Smooth muscle cell (in vitro differentiated cells): ENCODE data around the gene MAGI2. TPM values are rescaled to one million over a fixed set of nuclear protein-coding genes. Genes with fewer than 3 reads are reported as not detected.

Source experiments
- DNase-seq: peaks from one replicate; lab custom pipeline; 2025; ENCODE audit not compliant: unreplicated experiment; lab: John Stamatoyannopoulos, UW
- H2AFZ ChIP-seq: fragments of 200-600 bp; sonication (generic); 2 replicates; pipeline ENCODE4 v1.6.0; 2016; ENCODE audit warnings: antibody characterized with exemption, low read depth, mild to moderate bottlenecking
- H3F3A ChIP-seq: fragments of 200-600 bp; sonication (generic); 2 replicates; pipeline ENCODE4 v1.6.0; 2017; ENCODE audit warnings: antibody characterized with exemption, low read depth
- H3K27ac ChIP-seq: fragments of 200-600 bp; sonication (generic); 2 replicates; pipeline ENCODE4 v1.5.1; 2016; ENCODE audit warnings: low read depth, mild to moderate bottlenecking
- H3K27me3 ChIP-seq: fragments of 200-600 bp; sonication (generic); 2 replicates; pipeline ENCODE4 v1.6.1; 2016; ENCODE audit warnings: low read depth, mild to moderate bottlenecking
- H3K36me3 ChIP-seq: fragments of 200-600 bp; sonication (generic); 2 replicates; pipeline ENCODE4 v1.5.1; 2016; ENCODE audit warnings: low read depth
- H3K4me1 ChIP-seq: fragments of 200-600 bp; sonication (generic); 2 replicates; pipeline ENCODE4 v1.5.1; 2016; ENCODE audit warnings: low read depth
- H3K4me2 ChIP-seq: fragments of 200-600 bp; sonication (generic); 2 replicates; pipeline ENCODE4 v1.6.0; 2016; ENCODE audit warnings: mild to moderate bottlenecking
- H3K4me3 ChIP-seq: fragments of 200-600 bp; sonication (generic); 2 replicates; pipeline ENCODE4 v1.5.1; 2016; ENCODE audit warnings: mild to moderate bottlenecking
- H3K79me2 ChIP-seq: fragments of 200-600 bp; sonication (generic); 2 replicates; pipeline ENCODE4 v1.6.0; 2016; ENCODE audit warnings: low read depth, mild to moderate bottlenecking
- H3K9ac ChIP-seq: fragments of 200-600 bp; sonication (generic); 2 replicates; pipeline ENCODE4 v1.6.0; 2016; ENCODE audit warnings: low read depth
- H3K9me3 ChIP-seq: fragments of 200-600 bp; sonication (generic); replicated peaks from 2 replicates; pipeline ENCODE4 v1.5.1; 2016; ENCODE audit warnings: low read depth
- H4K20me1 ChIP-seq: fragments of 200-600 bp; sonication (generic); 2 replicates; pipeline ENCODE4 v1.6.0; 2016; ENCODE audit warnings: low read depth
- WGBS: methylation state at CpG from one replicate; pipeline ENCODE4 v1.1.7; 2016; ENCODE audit warnings: low lambda C conversion rate; 5-methylcytosine and 5-hydroxymethylcytosine counted together
- polyA plus RNA-seq: library from polyadenylated mRNA; unstranded; fragments of >200 nt; fragmentation: Nextera tagmentation; extraction: Ambion mirVana; gene quantifications from 2 replicates; pipeline ENCODE4 v1.2.1, GENCODE V29; 2016
- total RNA-seq: library from RNA; depleted of rRNA; stranded (reverse); fragments of >200 nt; gene quantifications from 2 replicates; pipeline ENCODE4 v1.2.3, GENCODE V29; 2014
- TF ChIP-seq, protein P1 (sequence below): fragments of 200-600 bp; sonication (generic); IDR thresholded peaks from 2 replicates; pipeline ENCODE4 v1.5.1; 2017; ENCODE audit warnings: borderline replicate concordance, mild to moderate bottlenecking, antibody characterized with exemption; ENCODE audit not compliant: insufficient read depth, poor library complexity, severe bottlenecking

Gene MAGI2
- total and polyA plus RNA-seq, 2 experiments from 2014 or later = 3.4 to 10.7 TPM

DNA sequence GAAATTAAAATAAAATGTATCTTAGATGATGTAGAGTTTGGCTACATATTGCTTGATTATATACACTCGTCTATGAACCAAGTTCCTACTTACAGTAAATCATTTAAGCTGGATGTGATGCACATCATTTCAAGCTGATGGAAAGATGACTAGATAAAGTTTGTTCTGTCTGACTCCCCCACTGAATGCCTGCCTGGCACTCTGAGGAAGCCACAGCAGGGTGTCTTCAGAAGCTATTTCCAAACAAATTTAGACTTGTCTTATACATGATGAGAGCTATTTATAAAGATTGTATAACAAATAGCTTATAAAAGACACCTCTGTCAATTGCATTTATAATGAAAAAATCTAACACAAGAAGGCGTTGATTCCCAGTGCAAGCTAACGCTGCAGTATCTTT, 741.4 kb downstream of the MAGI2 start:
- Histone ChIP-seq H3K9me3 (no peaks in the 10 kb centered on the region), H3K36me3 (no peaks in the 10 kb centered on the region), H3K4me3 (no peak overlapping the region), H3K27ac (no peak overlapping the region), H3K9ac (no peak overlapping the region), H3K4me1 (no peaks in the 10 kb centered on the region), H3K79me2 (no peaks in the 10 kb centered on the region), H4K20me1 (no peaks in the 10 kb centered on the region), H3K27me3 (no peaks in the 10 kb centered on the region), H3F3A (no peaks in the 10 kb centered on the region), H2AFZ (no peak overlapping the region), H3K4me2 (no peak overlapping the region)
- TF ChIP-seq, protein P1, sequence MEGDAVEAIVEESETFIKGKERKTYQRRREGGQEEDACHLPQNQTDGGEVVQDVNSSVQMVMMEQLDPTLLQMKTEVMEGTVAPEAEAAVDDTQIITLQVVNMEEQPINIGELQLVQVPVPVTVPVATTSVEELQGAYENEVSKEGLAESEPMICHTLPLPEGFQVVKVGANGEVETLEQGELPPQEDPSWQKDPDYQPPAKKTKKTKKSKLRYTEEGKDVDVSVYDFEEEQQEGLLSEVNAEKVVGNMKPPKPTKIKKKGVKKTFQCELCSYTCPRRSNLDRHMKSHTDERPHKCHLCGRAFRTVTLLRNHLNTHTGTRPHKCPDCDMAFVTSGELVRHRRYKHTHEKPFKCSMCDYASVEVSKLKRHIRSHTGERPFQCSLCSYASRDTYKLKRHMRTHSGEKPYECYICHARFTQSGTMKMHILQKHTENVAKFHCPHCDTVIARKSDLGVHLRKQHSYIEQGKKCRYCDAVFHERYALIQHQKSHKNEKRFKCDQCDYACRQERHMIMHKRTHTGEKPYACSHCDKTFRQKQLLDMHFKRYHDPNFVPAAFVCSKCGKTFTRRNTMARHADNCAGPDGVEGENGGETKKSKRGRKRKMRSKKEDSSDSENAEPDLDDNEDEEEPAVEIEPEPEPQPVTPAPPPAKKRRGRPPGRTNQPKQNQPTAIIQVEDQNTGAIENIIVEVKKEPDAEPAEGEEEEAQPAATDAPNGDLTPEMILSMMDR = no peak
- no peak for DNase-seq
- WGBS = 93% methylated on average over 3 of the region's 3 CpGs

DNA sequence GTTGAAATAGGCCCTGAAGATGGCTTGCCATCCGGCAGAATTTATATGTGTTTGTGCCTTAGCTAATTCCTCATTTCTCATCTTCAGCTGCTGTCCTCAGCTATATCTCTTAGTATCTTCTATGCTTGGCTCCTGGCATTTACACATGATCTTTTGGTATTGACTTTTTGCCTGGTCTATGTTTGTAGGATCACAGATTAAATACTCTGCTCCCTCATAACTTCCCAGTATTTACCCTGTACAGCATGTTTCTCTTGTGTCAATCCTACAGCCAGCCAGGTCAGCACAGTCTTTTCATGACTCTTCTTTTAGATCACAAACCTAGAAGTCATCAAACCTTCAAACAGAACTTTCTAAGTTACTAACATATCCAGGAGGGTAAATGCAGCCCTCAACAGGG, 743.8 kb downstream of the MAGI2 start:
- Histone ChIP-seq H3K36me3 (no peaks in the 10 kb centered on the region), H3K27me3 (no peaks in the 10 kb centered on the region), H3K9ac (no peak overlapping the region), H3F3A (no peaks in the 10 kb centered on the region), H3K4me1 (no peaks in the 10 kb centered on the region), H2AFZ (no peak overlapping the region), H3K4me2 (no peak overlapping the region), H4K20me1 (no peaks in the 10 kb centered on the region), H3K79me2 (no peaks in the 10 kb centered on the region), H3K27ac (no peak overlapping the region), H3K4me3 (no peak overlapping the region), H3K9me3 (no peaks in the 10 kb centered on the region)
- TF ChIP-seq, protein P1 = no peak
- no peak for DNase-seq
- 100% methylated on average over 1 of the region's 1 CpG for WGBS

DNA sequence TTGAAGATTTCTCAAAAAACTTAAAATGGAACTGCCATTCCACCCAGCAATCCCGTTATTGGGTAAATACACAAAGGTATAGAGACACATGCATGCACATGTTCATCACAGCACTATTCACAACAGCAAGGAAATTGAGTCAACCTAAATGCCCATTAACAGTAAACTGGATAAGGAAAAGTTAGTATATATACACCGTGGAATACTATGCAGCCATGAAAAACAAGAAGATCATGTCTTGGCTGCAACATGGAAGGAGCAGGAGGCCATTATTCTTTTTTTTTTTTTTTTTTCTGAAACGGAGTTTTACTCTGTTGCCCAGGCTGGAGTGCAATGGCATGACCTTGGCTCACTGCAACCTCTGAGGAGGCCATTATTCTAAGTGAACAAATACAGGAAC, 749.0 kb downstream of the MAGI2 start:
- Histone ChIP-seq H3K4me1 (no peaks in the 10 kb centered on the region), H3K79me2 (no peaks in the 10 kb centered on the region), H4K20me1 (no peaks in the 10 kb centered on the region), H3K27me3 (no peaks in the 10 kb centered on the region), H3K4me3 (no peak overlapping the region), H3K27ac (no peak overlapping the region), H2AFZ (no peak overlapping the region), H3K9ac (no peak overlapping the region), H3F3A (no peaks in the 10 kb centered on the region), H3K4me2 (no peak overlapping the region), H3K9me3 (no peaks in the 10 kb centered on the region), H3K36me3 (no peaks in the 10 kb centered on the region)
- no peak for DNase-seq
- TF ChIP-seq, protein P1 = no peak
- 93% methylated on average over 3 of the region's 3 CpGs for WGBS

DNA sequence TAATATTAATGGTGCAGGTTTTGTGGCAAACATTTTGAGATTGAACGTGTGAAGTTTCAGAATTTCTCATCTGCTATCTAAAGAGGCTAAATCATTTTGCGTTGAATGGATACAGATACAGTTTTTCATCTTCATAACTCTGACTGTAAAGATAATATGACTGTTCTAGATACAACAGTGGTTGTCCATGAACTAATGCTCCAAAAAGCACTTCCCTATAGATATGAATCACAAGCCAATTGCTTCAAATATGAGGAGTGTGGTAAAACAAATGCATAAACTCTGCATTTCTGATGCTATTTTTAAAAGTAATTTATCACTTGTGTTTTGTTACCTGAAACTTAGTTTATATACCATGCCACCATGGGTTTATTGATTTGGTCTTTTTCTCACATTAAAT, 750.1 kb downstream of the MAGI2 start:
- 95% methylated on average over 2 of the region's 2 CpGs for WGBS

More for the DNA sequence above, 750.1 kb downstream of the MAGI2 start:
- Histone ChIP-seq H3F3A (no peaks in the 10 kb centered on the region), H3K9me3 (no peaks in the 10 kb centered on the region), H3K27ac (no peak overlapping the region), H3K4me3 (no peak overlapping the region), H3K79me2 (no peaks in the 10 kb centered on the region), H2AFZ (no peak overlapping the region), H3K4me1 (no peaks in the 10 kb centered on the region), H3K9ac (no peak overlapping the region), H4K20me1 (no peaks in the 10 kb centered on the region), H3K4me2 (no peak overlapping the region), H3K36me3 (no peaks in the 10 kb centered on the region), H3K27me3 (no peaks in the 10 kb centered on the region)
- TF ChIP-seq, protein P1 = no peak
- DNase-seq = no peak
